ENCODE data around the gene MYH9.

- no peak for TF ChIP-seq TAF1 (IDR thresholded peaks at IDR 0.05; ENCODE audit: borderline replicate concordance, low read depth, low read length)
- TF ChIP-seq RFX5 (IDR thresholded peaks at IDR 0.05; ENCODE audit: low read length), result no peak
- TF ChIP-seq MAX (IDR thresholded peaks at IDR 0.05; ENCODE audit: low read depth), result no peak
- no peak for TF ChIP-seq USF2 (IDR thresholded peaks at IDR 0.05; ENCODE audit: borderline replicate concordance, low read depth, low read length)
- TF ChIP-seq NFIC (IDR thresholded peaks at IDR 0.05; ENCODE audit: borderline replicate concordance), result no peak
- no peak for TF ChIP-seq CTCF (IDR thresholded peaks at IDR 0.05)
- TF ChIP-seq EZH2phosphoT487 (IDR thresholded peaks at IDR 0.05; ENCODE audit: borderline replicate concordance, low read depth), result no peak
- no peak for TF ChIP-seq RXRA (IDR thresholded peaks at IDR 0.05; ENCODE audit: borderline replicate concordance, low read depth)
- TF ChIP-seq, protein P1, sequence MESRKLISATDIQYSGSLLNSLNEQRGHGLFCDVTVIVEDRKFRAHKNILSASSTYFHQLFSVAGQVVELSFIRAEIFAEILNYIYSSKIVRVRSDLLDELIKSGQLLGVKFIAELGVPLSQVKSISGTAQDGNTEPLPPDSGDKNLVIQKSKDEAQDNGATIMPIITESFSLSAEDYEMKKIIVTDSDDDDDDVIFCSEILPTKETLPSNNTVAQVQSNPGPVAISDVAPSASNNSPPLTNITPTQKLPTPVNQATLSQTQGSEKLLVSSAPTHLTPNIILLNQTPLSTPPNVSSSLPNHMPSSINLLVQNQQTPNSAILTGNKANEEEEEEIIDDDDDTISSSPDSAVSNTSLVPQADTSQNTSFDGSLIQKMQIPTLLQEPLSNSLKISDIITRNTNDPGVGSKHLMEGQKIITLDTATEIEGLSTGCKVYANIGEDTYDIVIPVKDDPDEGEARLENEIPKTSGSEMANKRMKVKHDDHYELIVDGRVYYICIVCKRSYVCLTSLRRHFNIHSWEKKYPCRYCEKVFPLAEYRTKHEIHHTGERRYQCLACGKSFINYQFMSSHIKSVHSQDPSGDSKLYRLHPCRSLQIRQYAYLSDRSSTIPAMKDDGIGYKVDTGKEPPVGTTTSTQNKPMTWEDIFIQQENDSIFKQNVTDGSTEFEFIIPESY (IDR thresholded peaks at IDR 0.05; ENCODE audit: borderline replicate concordance, low read depth), result no peak
- TF ChIP-seq FOXJ3 (CRISPR knock-in tag; IDR thresholded peaks at IDR 0.05), result no peak
- TF ChIP-seq GABPA (IDR thresholded peaks at IDR 0.05; ENCODE audit: low read depth), result no peak
- TF ChIP-seq MXI1 (IDR thresholded peaks at IDR 0.05; ENCODE audit: low read depth, low read length), result no peak
- no peak for TF ChIP-seq FOXM1 (IDR thresholded peaks at IDR 0.05; ENCODE audit: low read depth)
- no peak for TF ChIP-seq YY1 (IDR thresholded peaks at IDR 0.05; ENCODE audit: low read depth)
Observed at GRCh38 chr22:36435516-36436415, 48.0 kb upstream of the MYH9 start.

Measured in SK-N-SH (cell line).